ENCODE data around the gene DAPK1. TPM values are rescaled to one million over a fixed set of nuclear protein-coding genes. Genes with fewer than 3 reads are reported as not detected.

DAPK1 gene
- polyA plus RNA-seq, 1 donor from 2014 or later, result 45.0 TPM

- Histone ChIP-seq H3K9ac (ENCODE audit: low read length) (peak overlapping the region; percentile 95), H3K27ac (ENCODE audit: low read length) (peak overlapping the region; percentile 87), H3K36me3 (ENCODE audit: insufficient read depth, low read length) (no peaks in the 10 kb centered on the region), H3K27me3 (ENCODE audit: insufficient read depth, low read depth, low read length) (no peaks in the 10 kb centered on the region), H2AFZ (ENCODE audit: low read depth, low read length) (peak overlapping the region; percentile 54), H3K4me3 (ENCODE audit: low read length) (peak overlapping the region; percentile 97), H3K9me3 (ENCODE audit: low read length) (no peaks in the 10 kb centered on the region), H3F3A (ENCODE audit: insufficient read depth, low read length, poor library complexity, severe bottlenecking) (peaks cover 5% of the 10 kb centered on the region), H3K9me2 (ENCODE audit: insufficient read depth, low read length) (no peaks in the 10 kb centered on the region), H4K20me1 (ENCODE audit: insufficient read depth) (no peaks in the 10 kb centered on the region), H3K79me2 (replicated peaks; ENCODE audit: insufficient read depth, low read length) (peaks cover 42% of the 10 kb centered on the region), H3K4me2 (ENCODE audit: low read length) (peak overlapping the region; percentile 99)
- TF ChIP-seq RAD21 (conservative IDR thresholded peaks at IDR 0.05) (peak; percentile 19), POLR2AphosphoS5 (IDR thresholded peaks at IDR 0.05) (peak; percentile 59), MXI1 (conservative IDR thresholded peaks at IDR 0.05; ENCODE audit: poor library complexity, severe bottlenecking) (no peak), TAF1 (IDR thresholded peaks at IDR 0.05; ENCODE audit: low read depth) (peak; percentile 79), SMC3 (conservative IDR thresholded peaks at IDR 0.05; ENCODE audit: poor library complexity) (no peak), EZH2 (IDR thresholded peaks at IDR 0.05; ENCODE audit: borderline replicate concordance, insufficient read depth, low read length, poor library complexity, severe bottlenecking) (no peak), CTCF (IDR thresholded peaks at IDR 0.05; ENCODE audit: poor library complexity, severe bottlenecking) (peak; percentile 43), EP300 (conservative IDR thresholded peaks at IDR 0.05; ENCODE audit: poor library complexity, severe bottlenecking) (no peak)
- TF ChIP-seq, protein P1, sequence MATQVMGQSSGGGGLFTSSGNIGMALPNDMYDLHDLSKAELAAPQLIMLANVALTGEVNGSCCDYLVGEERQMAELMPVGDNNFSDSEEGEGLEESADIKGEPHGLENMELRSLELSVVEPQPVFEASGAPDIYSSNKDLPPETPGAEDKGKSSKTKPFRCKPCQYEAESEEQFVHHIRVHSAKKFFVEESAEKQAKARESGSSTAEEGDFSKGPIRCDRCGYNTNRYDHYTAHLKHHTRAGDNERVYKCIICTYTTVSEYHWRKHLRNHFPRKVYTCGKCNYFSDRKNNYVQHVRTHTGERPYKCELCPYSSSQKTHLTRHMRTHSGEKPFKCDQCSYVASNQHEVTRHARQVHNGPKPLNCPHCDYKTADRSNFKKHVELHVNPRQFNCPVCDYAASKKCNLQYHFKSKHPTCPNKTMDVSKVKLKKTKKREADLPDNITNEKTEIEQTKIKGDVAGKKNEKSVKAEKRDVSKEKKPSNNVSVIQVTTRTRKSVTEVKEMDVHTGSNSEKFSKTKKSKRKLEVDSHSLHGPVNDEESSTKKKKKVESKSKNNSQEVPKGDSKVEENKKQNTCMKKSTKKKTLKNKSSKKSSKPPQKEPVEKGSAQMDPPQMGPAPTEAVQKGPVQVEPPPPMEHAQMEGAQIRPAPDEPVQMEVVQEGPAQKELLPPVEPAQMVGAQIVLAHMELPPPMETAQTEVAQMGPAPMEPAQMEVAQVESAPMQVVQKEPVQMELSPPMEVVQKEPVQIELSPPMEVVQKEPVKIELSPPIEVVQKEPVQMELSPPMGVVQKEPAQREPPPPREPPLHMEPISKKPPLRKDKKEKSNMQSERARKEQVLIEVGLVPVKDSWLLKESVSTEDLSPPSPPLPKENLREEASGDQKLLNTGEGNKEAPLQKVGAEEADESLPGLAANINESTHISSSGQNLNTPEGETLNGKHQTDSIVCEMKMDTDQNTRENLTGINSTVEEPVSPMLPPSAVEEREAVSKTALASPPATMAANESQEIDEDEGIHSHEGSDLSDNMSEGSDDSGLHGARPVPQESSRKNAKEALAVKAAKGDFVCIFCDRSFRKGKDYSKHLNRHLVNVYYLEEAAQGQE (IDR thresholded peaks at IDR 0.05; ENCODE audit: borderline replicate concordance), result peak; percentile 70
These were observed 561 bp downstream of the DAPK1 start for GRCh38 chr9:87498046-87498810.

DNA sequence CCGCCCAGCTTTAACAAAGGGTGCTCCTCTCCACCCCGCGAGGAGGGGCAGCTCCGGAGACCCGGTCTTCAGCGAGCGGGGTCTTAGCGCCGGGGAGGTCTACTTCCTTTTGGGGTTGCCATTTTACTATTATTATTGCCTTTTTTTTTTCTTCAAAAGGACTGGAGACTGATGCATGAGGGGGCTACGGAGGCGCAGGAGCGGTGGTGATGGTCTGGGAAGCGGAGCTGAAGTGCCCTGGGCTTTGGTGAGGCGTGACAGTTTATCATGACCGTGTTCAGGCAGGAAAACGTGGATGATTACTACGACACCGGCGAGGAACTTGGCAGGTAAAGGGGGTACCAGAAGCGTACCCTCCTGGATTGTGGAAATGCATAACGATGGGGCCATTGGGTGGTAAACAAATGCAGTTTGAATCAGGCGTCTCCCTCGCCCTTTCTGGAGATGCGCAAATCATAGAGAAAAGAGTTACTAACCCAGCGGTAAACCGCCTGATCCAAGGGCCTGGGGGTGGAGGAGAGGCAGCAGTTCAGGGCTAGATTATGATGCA, 1.2 kb downstream of the DAPK1 start:
- Histone ChIP-seq H3K4me3 (ENCODE audit: low read length) (peak overlapping the region; percentile 97), H4K20me1 (ENCODE audit: insufficient read depth) (no peaks in the 10 kb centered on the region), H3K36me3 (ENCODE audit: insufficient read depth, low read length) (no peaks in the 10 kb centered on the region), H3K9me2 (ENCODE audit: insufficient read depth, low read length) (no peaks in the 10 kb centered on the region), H3K9ac (ENCODE audit: low read length) (peak overlapping the region; percentile 95), H3K27me3 (ENCODE audit: insufficient read depth, low read depth, low read length) (no peaks in the 10 kb centered on the region), H3K79me2 (replicated peaks; ENCODE audit: insufficient read depth, low read length) (peaks cover 46% of the 10 kb centered on the region), H2AFZ (ENCODE audit: low read depth, low read length) (peak overlapping the region; percentile 54), H3F3A (ENCODE audit: insufficient read depth, low read length, poor library complexity, severe bottlenecking) (peaks cover 5% of the 10 kb centered on the region), H3K9me3 (ENCODE audit: low read length) (no peaks in the 10 kb centered on the region), H3K4me2 (ENCODE audit: low read length) (peak overlapping the region; percentile 99), H3K27ac (ENCODE audit: low read length) (peak overlapping the region; percentile 87)
- TF ChIP-seq SMC3 (conservative IDR thresholded peaks at IDR 0.05; ENCODE audit: poor library complexity) (no peak), EP300 (conservative IDR thresholded peaks at IDR 0.05; ENCODE audit: poor library complexity, severe bottlenecking) (no peak), MXI1 (conservative IDR thresholded peaks at IDR 0.05; ENCODE audit: poor library complexity, severe bottlenecking) (peak; percentile 51), CTCF (IDR thresholded peaks at IDR 0.05; ENCODE audit: poor library complexity, severe bottlenecking) (no peak)
